Measurements from ENCODE around the gene ANKLE2.
"Not testable (repeated sequence)": the region's sequence is repeated elsewhere in the genome, so short reads cannot be mapped to it uniquely, and the experiment has no call there.

ANKLE2 gene

GRCh38 chr12:132776816-132777568 is 15.4 kb upstream of the ANKLE2 start:
- no peak for DNase-seq

- DNase-seq: not testable (repeated sequence)
Observed at GRCh38 chr12:132776230-132776625, 14.6 kb upstream of the ANKLE2 start.

- no peak for DNase-seq
Observed at GRCh38 chr12:132775502-132776229, 14.0 kb upstream of the ANKLE2 start.

- DNase-seq: no peak
Observed at GRCh38 chr12:132774646-132775275, 13.1 kb upstream of the ANKLE2 start.

- no peak for DNase-seq
Observed at GRCh38 chr12:132774159-132774558, 12.5 kb upstream of the ANKLE2 start.

GRCh38 chr12:132773077-132773955 is 11.7 kb upstream of the ANKLE2 start:
- no peak for DNase-seq

- no peak for DNase-seq
Observed at GRCh38 chr12:132772606-132773005, 11.0 kb upstream of the ANKLE2 start.

- DNase-seq: no peak
Observed at GRCh38 chr12:132771126-132771838, 9.7 kb upstream of the ANKLE2 start.

- no peak for DNase-seq
Observed at GRCh38 chr12:132766380-132767085, 4.9 kb upstream of the ANKLE2 start.

GRCh38 chr12:132765361-132765760 is 3.7 kb upstream of the ANKLE2 start:
- no peak for DNase-seq

GRCh38 chr12:132764231-132764630 is 2.6 kb upstream of the ANKLE2 start:
- DNase-seq: no peak

- no peak for DNase-seq
Observed at GRCh38 chr12:132761921-132762583, 420 bp upstream of the ANKLE2 start.

GRCh38 chr12:132759359-132759758 is 2.3 kb downstream of the ANKLE2 start:
- no peak for DNase-seq

- DNase-seq: not testable (repeated sequence)
Observed at GRCh38 chr12:132758825-132759224, 2.8 kb downstream of the ANKLE2 start.

- no peak for DNase-seq
Observed at GRCh38 chr12:132754160-132754932, 7.3 kb downstream of the ANKLE2 start.

- DNase-seq: not testable (repeated sequence)
Observed at GRCh38 chr12:132753670-132754069, 8.0 kb downstream of the ANKLE2 start.

GRCh38 chr12:132748319-132748718 is 13.3 kb downstream of the ANKLE2 start:
- no peak for DNase-seq

- DNase-seq: no peak
Observed at GRCh38 chr12:132747896-132748295, 13.7 kb downstream of the ANKLE2 start.

GRCh38 chr12:132747395-132747794 is 14.2 kb downstream of the ANKLE2 start:
- no peak for DNase-seq

- DNase-seq: no peak
Observed at GRCh38 chr12:132746613-132747012, 15.0 kb downstream of the ANKLE2 start.
